Fibroblast of mammary gland (primary cell): ENCODE measurements around the gene PPP1R11.

Source experiments
- DNase-seq: peaks from one replicate; pipeline ENCODE4 v3.0.0-alpha.2; 2010; ENCODE audit warnings: low read depth
- H3K4me3 ChIP-seq: 2 replicates; pipeline ENCODE4 v1.5.1; 2011; ENCODE audit warnings: low read depth, mild to moderate bottlenecking, low read length, moderate library complexity; ENCODE audit not compliant: control insufficient read depth
- CTCF ChIP-seq: conservative IDR thresholded peaks from 2 replicates; pipeline ENCODE4 v1.5.1; 2011; ENCODE audit warnings: low read depth, low read length, inconsistent platforms; ENCODE audit not compliant: control insufficient read depth, insufficient read depth

PPP1R11 gene

GRCh38 chr6:30071858-30072257 lies 4.9 kb downstream of the PPP1R11 start:
- no peak for DNase-seq
- TF ChIP-seq CTCF: no peak
- H3K4me3 ChIP-seq: no peak overlapping the region

- no peak for TF ChIP-seq CTCF
- DNase-seq: no peak
- no peak overlapping the region for H3K4me3 ChIP-seq
Observed at GRCh38 chr6:30073489-30074235, 6.7 kb downstream of the PPP1R11 start.

DNA sequence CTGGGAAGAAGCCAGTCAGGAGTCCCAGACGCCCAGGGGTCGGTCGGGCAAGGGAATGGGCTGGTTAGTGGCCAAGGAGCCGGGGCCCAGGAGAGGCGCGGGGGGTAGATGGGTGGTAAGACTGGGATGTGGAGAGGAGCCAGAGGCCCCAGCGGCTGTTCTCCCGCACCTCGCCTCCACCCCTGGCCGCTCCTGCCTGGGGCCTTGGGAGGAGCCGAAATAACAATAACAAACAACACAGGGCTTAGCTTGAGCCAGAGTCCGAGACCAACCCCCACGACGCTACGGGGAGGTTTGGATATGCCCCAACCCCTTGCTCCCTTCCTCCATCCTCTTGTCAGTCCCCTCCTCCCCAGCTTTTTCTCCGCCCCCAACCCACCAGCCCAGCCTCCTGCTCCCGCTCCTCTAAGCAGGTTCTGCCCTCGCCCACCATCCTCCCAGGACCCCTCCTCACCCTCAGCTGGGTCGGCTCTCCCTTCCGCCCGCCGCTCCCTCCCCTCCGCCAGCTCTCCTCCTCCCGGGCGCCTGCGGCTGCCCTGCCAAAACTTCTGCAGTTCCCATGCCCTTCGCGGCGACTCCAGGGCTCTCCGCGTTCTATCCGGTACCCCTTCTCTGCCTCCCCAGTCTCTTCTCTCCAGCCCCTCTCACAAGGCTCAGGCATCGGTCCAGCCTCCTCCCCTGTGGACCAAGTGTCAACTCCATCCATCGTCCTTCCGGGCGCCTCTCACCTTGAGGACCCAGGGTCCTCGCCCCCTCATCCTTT lies 7.5 kb downstream of the PPP1R11 start:
- no peak for DNase-seq
- H3K4me3 ChIP-seq: no peak overlapping the region
- no peak for TF ChIP-seq CTCF

GRCh38 chr6:30075094-30075789 lies 8.2 kb downstream of the PPP1R11 start, which contains the start of gene RNF39:
Gene RNF39 (minus strand): TSS chr6:30075769. CDS start chr6:30075585, 184 bp downstream.
- no peak for TF ChIP-seq CTCF
- no peak for DNase-seq
- H3K4me3 ChIP-seq: no peak within 1 kb of the TSS

DNA sequence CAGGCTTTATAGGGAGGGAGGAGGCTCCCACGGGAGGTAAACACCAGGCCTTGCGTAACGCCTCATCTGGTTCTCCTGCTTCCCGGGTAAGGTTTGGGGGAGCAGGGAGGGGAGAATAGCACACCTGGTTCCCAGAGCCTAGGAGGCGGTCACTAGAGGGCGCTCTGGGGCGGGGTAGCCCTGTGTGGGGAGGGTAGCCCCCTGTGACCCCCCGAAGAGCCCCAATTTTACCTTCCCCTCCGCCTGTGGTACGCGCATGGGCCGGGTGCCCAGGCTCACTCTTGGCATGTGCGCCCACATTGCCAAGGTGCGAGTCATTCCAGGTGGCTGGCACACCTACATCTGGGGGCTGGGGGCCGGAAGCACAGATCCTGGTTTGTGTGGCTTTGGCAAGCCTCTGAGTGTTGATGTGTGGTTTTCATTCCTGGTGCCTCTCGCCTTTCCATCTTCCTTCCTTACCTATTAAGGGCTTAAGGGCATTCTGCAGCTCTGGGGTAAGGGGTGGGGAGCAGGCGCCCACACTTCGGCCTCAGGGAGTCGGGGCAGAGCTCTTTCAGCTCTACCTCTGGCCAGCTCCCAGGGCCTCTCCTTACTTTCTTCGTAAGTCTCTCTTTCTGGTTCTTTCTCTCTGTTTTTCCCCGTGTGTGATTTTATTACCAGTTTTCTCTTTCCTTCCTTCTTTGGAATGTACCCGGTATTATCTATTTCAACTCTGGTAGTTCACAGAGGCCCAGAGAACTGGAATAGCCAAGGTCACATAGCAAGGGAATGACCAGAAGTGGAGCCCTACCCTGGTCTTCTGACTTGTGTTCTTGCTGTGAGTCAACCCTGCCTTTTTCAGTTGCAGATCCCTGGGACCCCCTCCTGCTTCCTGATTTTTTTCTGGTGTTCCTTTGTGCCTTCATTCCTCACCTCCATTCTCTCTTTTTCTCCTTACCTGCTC lies 9.1 kb downstream of the PPP1R11 start:
- peak; percentile 32 for TF ChIP-seq CTCF
- DNase-seq: no peak
- H3K4me3 ChIP-seq: no peak overlapping the region

- no peak for DNase-seq
- TF ChIP-seq CTCF: no peak
Observed at GRCh38 chr6:30077218-30077617, 10.2 kb downstream of the PPP1R11 start.

More at GRCh38 chr6:30077218-30077617, 10.2 kb downstream of the PPP1R11 start:
- H3K4me3 ChIP-seq: no peak overlapping the region
